Subcutaneous adipose tissue (tissue), 4 donors: ENCODE measurements around the gene ACOX3. TPM values are rescaled to one million over a fixed set of nuclear protein-coding genes. Genes with fewer than 3 reads are reported as not detected.

Experiments used
- total RNA-seq, 4 donors: library from RNA; depleted of rRNA; stranded (reverse); fragments of >200 nt; gene quantifications; one replicate each; pipeline ENCODE4 v1.1.0, GENCODE V29; 2016
- TF ChIP-seq, protein P1 (sequence below): fragments of 450-650 bp; IDR thresholded peaks from one replicate; pipeline ENCODE4 v1.5.1; 2016; ENCODE audit warnings: low read depth, mild to moderate bottlenecking, control low read depth, antibody characterized with exemption, moderate library complexity

Gene ACOX3
- total RNA-seq, 4 donors from 2014 or later, result 12.2 to 33.7 (median 17.3) TPM

GRCh38 chr4:8414377-8414776, 26.1 kb downstream of the ACOX3 start:
- TF ChIP-seq, protein P1, sequence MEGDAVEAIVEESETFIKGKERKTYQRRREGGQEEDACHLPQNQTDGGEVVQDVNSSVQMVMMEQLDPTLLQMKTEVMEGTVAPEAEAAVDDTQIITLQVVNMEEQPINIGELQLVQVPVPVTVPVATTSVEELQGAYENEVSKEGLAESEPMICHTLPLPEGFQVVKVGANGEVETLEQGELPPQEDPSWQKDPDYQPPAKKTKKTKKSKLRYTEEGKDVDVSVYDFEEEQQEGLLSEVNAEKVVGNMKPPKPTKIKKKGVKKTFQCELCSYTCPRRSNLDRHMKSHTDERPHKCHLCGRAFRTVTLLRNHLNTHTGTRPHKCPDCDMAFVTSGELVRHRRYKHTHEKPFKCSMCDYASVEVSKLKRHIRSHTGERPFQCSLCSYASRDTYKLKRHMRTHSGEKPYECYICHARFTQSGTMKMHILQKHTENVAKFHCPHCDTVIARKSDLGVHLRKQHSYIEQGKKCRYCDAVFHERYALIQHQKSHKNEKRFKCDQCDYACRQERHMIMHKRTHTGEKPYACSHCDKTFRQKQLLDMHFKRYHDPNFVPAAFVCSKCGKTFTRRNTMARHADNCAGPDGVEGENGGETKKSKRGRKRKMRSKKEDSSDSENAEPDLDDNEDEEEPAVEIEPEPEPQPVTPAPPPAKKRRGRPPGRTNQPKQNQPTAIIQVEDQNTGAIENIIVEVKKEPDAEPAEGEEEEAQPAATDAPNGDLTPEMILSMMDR, result no peak

DNA sequence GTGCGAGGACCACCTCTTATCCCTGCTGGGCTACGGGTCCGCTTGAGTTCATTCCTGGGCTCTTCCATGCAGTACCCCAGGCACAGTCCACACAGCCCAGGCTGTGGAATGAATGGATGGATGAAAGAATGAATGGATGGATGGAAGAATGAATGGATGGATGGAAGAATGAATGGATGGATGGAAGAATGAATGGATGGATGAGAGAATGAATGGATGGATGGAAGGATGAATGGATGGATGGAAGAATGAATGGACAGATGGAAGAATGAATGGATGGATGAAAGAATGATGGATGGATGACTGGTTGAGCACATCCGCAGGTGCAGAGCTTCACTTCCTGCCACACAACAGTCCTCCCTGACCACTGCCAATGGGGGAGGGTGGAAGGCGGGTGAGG, 28.2 kb downstream of the ACOX3 start:
- TF ChIP-seq, protein P1, result no peak

DNA sequence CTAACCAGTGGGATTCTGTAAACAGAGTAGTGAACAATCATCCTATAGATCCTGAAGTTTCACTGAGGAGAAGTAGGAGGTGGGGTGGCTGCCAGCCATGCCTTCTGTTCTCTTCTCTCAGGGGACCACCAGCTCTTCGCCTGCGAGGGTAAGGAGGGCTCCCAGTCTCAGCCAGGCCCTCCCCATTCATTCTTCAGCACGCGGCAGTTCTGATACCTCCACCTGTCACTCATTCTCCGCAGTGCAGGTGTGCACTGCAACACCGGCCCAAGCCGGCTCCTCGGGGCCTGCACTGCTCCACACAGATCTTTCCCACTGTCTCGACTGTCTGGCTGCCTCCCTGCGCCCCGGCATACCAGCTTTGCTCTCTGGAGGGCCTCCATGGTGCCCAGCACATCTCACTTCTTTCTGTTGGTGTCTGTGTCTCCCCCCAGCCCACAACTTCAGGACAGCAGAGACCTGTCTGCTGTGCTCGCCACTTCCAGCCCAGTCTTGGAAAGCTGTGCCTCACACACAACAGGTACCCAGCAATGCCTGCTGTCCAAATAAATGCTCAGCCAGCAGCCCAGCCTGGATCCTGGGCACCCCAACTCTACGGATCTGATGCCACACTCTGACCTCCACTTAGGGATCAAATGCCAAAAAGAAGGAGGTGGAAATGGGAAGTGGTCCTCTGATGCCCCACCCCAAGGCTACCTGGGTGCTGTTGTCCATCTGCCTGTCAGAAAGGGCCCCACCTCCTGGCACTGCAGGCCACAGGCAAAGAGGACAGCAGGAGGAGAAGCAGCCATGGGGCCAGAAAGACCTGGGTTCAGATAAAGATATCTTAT, 29.0 kb downstream of the ACOX3 start:
- TF ChIP-seq, protein P1, result no peak

DNA sequence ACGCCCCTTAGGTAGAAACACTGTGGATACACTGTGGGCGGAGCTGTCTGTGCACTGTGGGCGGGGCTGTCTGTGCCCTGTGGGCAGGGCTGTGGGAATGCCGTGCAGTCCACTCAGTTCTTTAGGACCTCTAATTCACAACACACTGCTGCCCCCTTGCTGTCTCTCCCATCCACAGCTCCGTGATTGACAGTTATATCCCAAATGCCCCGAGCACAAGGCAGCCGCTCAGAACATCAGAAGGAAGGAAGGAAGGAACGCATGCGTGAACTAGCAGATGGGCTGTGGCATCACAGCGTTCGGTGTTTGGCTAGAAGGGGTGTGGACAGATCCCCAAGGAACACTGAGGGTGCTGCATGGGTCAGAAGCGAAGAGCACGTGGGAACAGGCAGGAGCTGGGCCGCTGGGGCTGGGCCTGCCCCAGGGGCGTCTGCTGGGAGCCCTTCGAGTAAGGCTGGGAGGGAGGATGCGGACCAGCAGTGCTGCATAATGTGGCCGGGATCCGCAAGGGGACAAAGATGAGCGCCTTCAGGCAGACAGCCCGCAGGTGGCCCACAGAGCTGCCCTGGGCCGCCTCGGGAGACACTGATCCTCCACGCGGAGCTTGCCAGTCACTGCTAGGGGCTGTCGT, 29.8 kb downstream of the ACOX3 start:
- TF ChIP-seq, protein P1, result no peak

GRCh38 chr4:8410066-8410625, 30.4 kb downstream of the ACOX3 start:
- TF ChIP-seq, protein P1, result no peak

- TF ChIP-seq, protein P1, result no peak
Measured at GRCh38 chr4:8409264-8410065, 31.1 kb downstream of the ACOX3 start.
